GM19023 (cell line): ENCODE data around the gene CDH16.
A peak's percentile ranks its signal among the peaks of the same experiment; 100 is the strongest.
"Not testable (repeated sequence)": the region's sequence is repeated elsewhere in the genome, so short reads cannot be mapped to it uniquely, and the experiment has no call there.

ENCODE experiments used
- ATAC-seq: cut with Tn5 transposase; IDR thresholded peaks from one replicate; pipeline ENCODE4 v1.9.1; 2021; ENCODE audit warnings: mild to moderate bottlenecking, moderate library complexity; ENCODE audit not compliant: unreplicated experiment

CDH16 gene

GRCh38 chr16:66898933-66899309 lies 19.8 kb downstream of the CDH16 start:
- ATAC-seq, result no peak

- no peak for ATAC-seq
Observed at GRCh38 chr16:66898207-66898606, 20.5 kb downstream of the CDH16 start.

GRCh38 chr16:66896682-66897081 lies 22.0 kb downstream of the CDH16 start:
- ATAC-seq, result not testable (repeated sequence)

GRCh38 chr16:66895999-66896398 lies 22.7 kb downstream of the CDH16 start:
- ATAC-seq, result no peak

- ATAC-seq, result no peak
Observed at GRCh38 chr16:66895689-66895979, 23.1 kb downstream of the CDH16 start.

- peak; percentile 80 for ATAC-seq
Observed at GRCh38 chr16:66894948-66895688, 23.6 kb downstream of the CDH16 start.

GRCh38 chr16:66894055-66894454 lies 24.6 kb downstream of the CDH16 start:
- ATAC-seq, result no peak

GRCh38 chr16:66891797-66892196 lies 26.9 kb downstream of the CDH16 start:
- no peak for ATAC-seq

GRCh38 chr16:66891360-66891759 lies 27.3 kb downstream of the CDH16 start:
- no peak for ATAC-seq

- ATAC-seq, result no peak
Observed at GRCh38 chr16:66890799-66891198, 27.9 kb downstream of the CDH16 start.

- no peak for ATAC-seq
Observed at GRCh38 chr16:66889622-66890021, 29.1 kb downstream of the CDH16 start.

- ATAC-seq, result no peak
Observed at GRCh38 chr16:66888647-66889615, 29.8 kb downstream of the CDH16 start.

GRCh38 chr16:66886914-66887313 lies 31.8 kb downstream of the CDH16 start:
- ATAC-seq, result no peak

GRCh38 chr16:66886321-66886720 lies 32.4 kb downstream of the CDH16 start:
- no peak for ATAC-seq

- ATAC-seq, result no peak
Observed at GRCh38 chr16:66885491-66885890, 33.2 kb downstream of the CDH16 start.

- ATAC-seq, result no peak
Observed at GRCh38 chr16:66882702-66883101, 36.0 kb downstream of the CDH16 start.

- no peak for ATAC-seq
Observed at GRCh38 chr16:66881964-66882508, 36.6 kb downstream of the CDH16 start.

GRCh38 chr16:66881560-66881959 lies 37.1 kb downstream of the CDH16 start:
- ATAC-seq, result no peak

GRCh38 chr16:66881014-66881417 lies 37.7 kb downstream of the CDH16 start:
- ATAC-seq, result no peak

GRCh38 chr16:66880288-66881013 lies 38.2 kb downstream of the CDH16 start, which contains the start of gene PDP2:
PDP2 (plus strand) TSS chr16:66880515; CDS start chr16:66884285, 3,770 bp downstream.
- peak; percentile 98 for ATAC-seq

GRCh38 chr16:66878067-66878466 lies 40.6 kb downstream of the CDH16 start:
- no peak for ATAC-seq
